Measurements from ENCODE around the gene CASKIN1.
"Not testable (repeated sequence)": the region's sequence is repeated elsewhere in the genome, so short reads cannot be mapped to it uniquely, and the experiment has no call there.

- TF ChIP-seq, protein P1, sequence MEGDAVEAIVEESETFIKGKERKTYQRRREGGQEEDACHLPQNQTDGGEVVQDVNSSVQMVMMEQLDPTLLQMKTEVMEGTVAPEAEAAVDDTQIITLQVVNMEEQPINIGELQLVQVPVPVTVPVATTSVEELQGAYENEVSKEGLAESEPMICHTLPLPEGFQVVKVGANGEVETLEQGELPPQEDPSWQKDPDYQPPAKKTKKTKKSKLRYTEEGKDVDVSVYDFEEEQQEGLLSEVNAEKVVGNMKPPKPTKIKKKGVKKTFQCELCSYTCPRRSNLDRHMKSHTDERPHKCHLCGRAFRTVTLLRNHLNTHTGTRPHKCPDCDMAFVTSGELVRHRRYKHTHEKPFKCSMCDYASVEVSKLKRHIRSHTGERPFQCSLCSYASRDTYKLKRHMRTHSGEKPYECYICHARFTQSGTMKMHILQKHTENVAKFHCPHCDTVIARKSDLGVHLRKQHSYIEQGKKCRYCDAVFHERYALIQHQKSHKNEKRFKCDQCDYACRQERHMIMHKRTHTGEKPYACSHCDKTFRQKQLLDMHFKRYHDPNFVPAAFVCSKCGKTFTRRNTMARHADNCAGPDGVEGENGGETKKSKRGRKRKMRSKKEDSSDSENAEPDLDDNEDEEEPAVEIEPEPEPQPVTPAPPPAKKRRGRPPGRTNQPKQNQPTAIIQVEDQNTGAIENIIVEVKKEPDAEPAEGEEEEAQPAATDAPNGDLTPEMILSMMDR (IDR thresholded peaks at IDR 0.05; ENCODE audit: low read depth, low read length, missing input control) = not testable (repeated sequence)
- not testable (repeated sequence) for TF ChIP-seq NR2F2, JUND, MAX (IDR thresholded peaks at IDR 0.05)
These were observed 66.4 kb downstream of the CASKIN1 start for GRCh38 chr16:2129890-2130447.
